Measurements from ENCODE around the gene FGR. TPM values are rescaled to one million over a fixed set of nuclear protein-coding genes. Genes with fewer than 3 reads are reported as not detected.

FGR gene
- polyA plus RNA-seq, 3 donors, result 371 to 1,340 (median 571) TPM

DNA sequence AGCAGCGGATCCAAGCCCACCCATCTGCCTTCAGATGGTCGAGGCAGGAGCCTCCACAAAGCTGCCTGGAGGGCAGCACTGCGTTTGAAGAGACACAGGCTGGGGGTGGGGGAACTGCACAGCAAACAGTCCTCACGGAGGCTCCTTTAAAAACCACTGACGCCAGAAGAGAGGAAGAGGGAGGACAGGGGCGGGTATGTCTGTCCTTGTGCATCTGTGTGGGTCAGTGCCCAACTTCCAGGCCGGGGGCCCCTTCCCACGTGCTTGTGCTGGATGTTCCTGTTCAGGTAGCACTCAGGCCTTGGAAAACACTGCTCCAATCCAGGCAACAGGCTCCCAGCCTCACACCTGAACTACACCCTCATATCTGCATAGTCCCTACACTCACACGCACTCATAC, 38.7 kb downstream of the FGR start:
- Histone ChIP-seq H3K27me3 (ENCODE audit: control insufficient read depth in 2 of 2, insufficient read depth in 2 of 2, low read length in 2 of 2) (no peaks in the 10 kb centered on the region), H3K79me2 (ENCODE audit: insufficient read depth, low read length) (peaks cover 10% of the 10 kb centered on the region), H3K4me2 (replicated peaks; ENCODE audit: extremely low read depth, low read length, poor library complexity, severe bottlenecking) (no peak overlapping the region), H3K27ac (ENCODE audit: low read depth in 1 of 2, low read length in 2 of 2) (no peak overlapping the region), H4K20me1 (ENCODE audit: insufficient read depth, low read length) (peaks cover 58% of the 10 kb centered on the region), H3K9ac (ENCODE audit: insufficient read depth, low read length, poor library complexity, severe bottlenecking) (no peak overlapping the region), H3K9me3 (replicated peaks in 1 of 2; ENCODE audit: control insufficient read depth in 1 of 2, insufficient read depth in 1 of 2, low read length in 2 of 2) (no peaks in the 10 kb centered on the region), H2AFZ (ENCODE audit: insufficient read depth, low read depth, low read length, poor library complexity, severe bottlenecking) (no peak overlapping the region), H3K4me1 (ENCODE audit: control insufficient read depth in 1 of 2, insufficient read depth in 2 of 2, low read length in 2 of 2) (peaks cover 9 to 14% of the 10 kb centered on the region in 2 donors), H3K4me3 (replicated peaks in 1 of 3; ENCODE audit: low read depth in 2 of 3, low read length in 3 of 3) (no peak overlapping the region), H3K36me3 (replicated peaks in 1 of 2; ENCODE audit: control insufficient read depth in 1 of 2, insufficient read depth in 2 of 2, low read length in 2 of 2) (no peaks in the 10 kb centered on the region)
- H3K9me3 Mint-ChIP-seq, result no peaks in the 10 kb centered on the region
- no peak for DNase-seq
- H3K27ac Mint-ChIP-seq, result no peak overlapping the region
- peaks cover 2 to 3% (median 3%) of the 10 kb centered on the region in 3 donors for H3K27me3 Mint-ChIP-seq (ENCODE audit: low read depth in 3 of 3)
- TF ChIP-seq, protein P1, sequence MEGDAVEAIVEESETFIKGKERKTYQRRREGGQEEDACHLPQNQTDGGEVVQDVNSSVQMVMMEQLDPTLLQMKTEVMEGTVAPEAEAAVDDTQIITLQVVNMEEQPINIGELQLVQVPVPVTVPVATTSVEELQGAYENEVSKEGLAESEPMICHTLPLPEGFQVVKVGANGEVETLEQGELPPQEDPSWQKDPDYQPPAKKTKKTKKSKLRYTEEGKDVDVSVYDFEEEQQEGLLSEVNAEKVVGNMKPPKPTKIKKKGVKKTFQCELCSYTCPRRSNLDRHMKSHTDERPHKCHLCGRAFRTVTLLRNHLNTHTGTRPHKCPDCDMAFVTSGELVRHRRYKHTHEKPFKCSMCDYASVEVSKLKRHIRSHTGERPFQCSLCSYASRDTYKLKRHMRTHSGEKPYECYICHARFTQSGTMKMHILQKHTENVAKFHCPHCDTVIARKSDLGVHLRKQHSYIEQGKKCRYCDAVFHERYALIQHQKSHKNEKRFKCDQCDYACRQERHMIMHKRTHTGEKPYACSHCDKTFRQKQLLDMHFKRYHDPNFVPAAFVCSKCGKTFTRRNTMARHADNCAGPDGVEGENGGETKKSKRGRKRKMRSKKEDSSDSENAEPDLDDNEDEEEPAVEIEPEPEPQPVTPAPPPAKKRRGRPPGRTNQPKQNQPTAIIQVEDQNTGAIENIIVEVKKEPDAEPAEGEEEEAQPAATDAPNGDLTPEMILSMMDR (IDR thresholded peaks at IDR 0.05), result no peak
- intact Hi-C loops (cut with micrococcal nuclease), result no loop called here
- H3K4me1 Mint-ChIP-seq, result peaks cover 26% of the 10 kb centered on the region
- H3K36me3 Mint-ChIP-seq, result peaks cover 1 to 3% of the 10 kb centered on the region in 2 donors
- no peak overlapping the region for H3K4me3 Mint-ChIP-seq
- WGBS (ENCODE audit: insufficient coverage), result 29% methylated on average over 6 of the region's 9 CpGs

DNA sequence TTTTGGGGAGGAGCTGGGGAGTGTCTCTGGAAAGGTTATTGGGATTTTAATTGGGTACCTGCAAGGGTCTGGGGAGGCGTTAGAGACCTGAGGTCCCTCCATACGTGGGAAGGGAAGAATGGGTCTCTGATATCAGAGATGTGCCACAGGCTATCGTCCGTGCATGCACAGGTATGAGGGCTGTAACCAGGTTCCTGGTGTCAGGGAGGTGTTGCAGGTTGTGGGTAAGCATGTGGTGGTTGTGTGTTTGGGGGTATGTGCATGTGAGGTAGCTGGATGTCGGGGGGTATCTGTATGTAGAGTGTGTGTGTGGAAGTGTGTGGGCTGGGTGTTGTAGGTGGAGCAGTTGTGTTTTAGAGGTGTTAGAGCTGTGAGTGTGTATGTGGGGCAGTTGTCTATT, 39.4 kb downstream of the FGR start:
- H3K4me3 Mint-ChIP-seq, result no peak overlapping the region
- H3K36me3 Mint-ChIP-seq, result peaks cover 0 to 3% of the 10 kb centered on the region in 2 donors
- Histone ChIP-seq H2AFZ (ENCODE audit: insufficient read depth, low read depth, low read length, poor library complexity, severe bottlenecking) (no peak overlapping the region), H3K27ac (ENCODE audit: low read depth in 1 of 2, low read length in 2 of 2) (no peak overlapping the region), H3K4me1 (ENCODE audit: control insufficient read depth in 1 of 2, insufficient read depth in 2 of 2, low read length in 2 of 2) (peaks cover 9 to 14% of the 10 kb centered on the region in 2 donors), H3K4me3 (replicated peaks in 1 of 3; ENCODE audit: low read depth in 2 of 3, low read length in 3 of 3) (no peak overlapping the region), H3K36me3 (replicated peaks in 1 of 2; ENCODE audit: control insufficient read depth in 1 of 2, insufficient read depth in 2 of 2, low read length in 2 of 2) (no peaks in the 10 kb centered on the region), H3K79me2 (ENCODE audit: insufficient read depth, low read length) (peaks cover 10% of the 10 kb centered on the region), H3K4me2 (replicated peaks; ENCODE audit: extremely low read depth, low read length, poor library complexity, severe bottlenecking) (no peak overlapping the region), H3K27me3 (ENCODE audit: control insufficient read depth in 2 of 2, insufficient read depth in 2 of 2, low read length in 2 of 2) (no peaks in the 10 kb centered on the region), H3K9me3 (replicated peaks in 1 of 2; ENCODE audit: control insufficient read depth in 1 of 2, insufficient read depth in 1 of 2, low read length in 2 of 2) (no peaks in the 10 kb centered on the region), H3K9ac (ENCODE audit: insufficient read depth, low read length, poor library complexity, severe bottlenecking) (no peak overlapping the region), H4K20me1 (ENCODE audit: insufficient read depth, low read length) (peaks cover 56% of the 10 kb centered on the region)
- no peak overlapping the region for H3K27ac Mint-ChIP-seq
- no peaks in the 10 kb centered on the region for H3K9me3 Mint-ChIP-seq
- H3K4me1 Mint-ChIP-seq, result peaks cover 23% of the 10 kb centered on the region
- H3K27me3 Mint-ChIP-seq (ENCODE audit: low read depth in 3 of 3), result peaks cover under 1 to 3% (median 2%) of the 10 kb centered on the region in 3 donors
- WGBS (ENCODE audit: insufficient coverage), result 81% methylated on average over 5 of the region's 5 CpGs
- TF ChIP-seq, protein P1 (IDR thresholded peaks at IDR 0.05), result no peak
- no peak for DNase-seq
- intact Hi-C loops (cut with micrococcal nuclease), result no loop called here

Data from CD14-positive monocyte (primary cell).